NT2/D1 (cell line): ENCODE results near the gene CEBPE.

Experiments used
- YY1 ChIP-seq: IDR thresholded peaks from 2 replicates; pipeline ENCODE4 v1.6.1; 2011; ENCODE audit not compliant: insufficient read length, insufficient read depth
- ZNF274 ChIP-seq: IDR thresholded peaks from 2 replicates; pipeline ENCODE4 v1.6.1; 2011; ENCODE audit warnings: mild to moderate bottlenecking, low read depth, low read length

GRCh38 chr14:23102801-23103200 lies 16.3 kb downstream of the CEBPE start:
- TF ChIP-seq YY1 = no peak
- no peak for TF ChIP-seq ZNF274
